Measurements from ENCODE around the gene DCANP1.

The DCANP1 gene

GRCh38 chr5:135480511-135480910 lies 33.4 kb upstream of the DCANP1 start:
- DNase-seq (ENCODE audit: low read depth in 2 of 2): no peak

- DNase-seq (ENCODE audit: low read depth in 2 of 2): no peak
Measured at GRCh38 chr5:135478938-135479337, 31.8 kb upstream of the DCANP1 start.

- no peak for DNase-seq (ENCODE audit: low read depth in 2 of 2)
Measured at GRCh38 chr5:135477613-135478066, 30.5 kb upstream of the DCANP1 start.

- no peak for DNase-seq (ENCODE audit: low read depth in 2 of 2)
Measured at GRCh38 chr5:135476615-135477581, 29.8 kb upstream of the DCANP1 start.

GRCh38 chr5:135473956-135474670 lies 27.0 kb upstream of the DCANP1 start:
- no peak for DNase-seq (ENCODE audit: low read depth in 2 of 2)

GRCh38 chr5:135472141-135472540 lies 25.0 kb upstream of the DCANP1 start:
- DNase-seq (ENCODE audit: low read depth in 2 of 2): no peak

- no peak for DNase-seq (ENCODE audit: low read depth in 2 of 2)
Measured at GRCh38 chr5:135471726-135472125, 24.6 kb upstream of the DCANP1 start.

- DNase-seq (ENCODE audit: low read depth in 2 of 2): no peak
Measured at GRCh38 chr5:135469911-135470310, 22.8 kb upstream of the DCANP1 start.

GRCh38 chr5:135468541-135468940 lies 21.4 kb upstream of the DCANP1 start:
- DNase-seq (ENCODE audit: low read depth in 2 of 2): no peak

- no peak for DNase-seq (ENCODE audit: low read depth in 2 of 2)
Measured at GRCh38 chr5:135467871-135468485, 20.8 kb upstream of the DCANP1 start.

- no peak for DNase-seq (ENCODE audit: low read depth in 2 of 2)
Measured at GRCh38 chr5:135467051-135467625, 20.0 kb upstream of the DCANP1 start.

- DNase-seq (ENCODE audit: low read depth in 2 of 2): peak; percentile 37 to 67
Measured at GRCh38 chr5:135466178-135467050, 19.3 kb upstream of the DCANP1 start.

- DNase-seq (ENCODE audit: low read depth in 2 of 2): no peak
Measured at GRCh38 chr5:135465391-135466122, 18.4 kb upstream of the DCANP1 start.

- peak; percentile 5 to 6 for DNase-seq (ENCODE audit: low read depth in 2 of 2)
Measured at GRCh38 chr5:135462304-135462703, 15.2 kb upstream of the DCANP1 start.

- no peak for DNase-seq (ENCODE audit: low read depth in 2 of 2)
Measured at GRCh38 chr5:135461481-135462151, 14.5 kb upstream of the DCANP1 start.

GRCh38 chr5:135460246-135461033 lies 13.3 kb upstream of the DCANP1 start:
- DNase-seq (ENCODE audit: low read depth in 2 of 2): no peak

- no peak for DNase-seq (ENCODE audit: low read depth in 2 of 2)
Measured at GRCh38 chr5:135458921-135459331, 11.8 kb upstream of the DCANP1 start.

GRCh38 chr5:135458356-135458755 lies 11.2 kb upstream of the DCANP1 start:
- no peak for DNase-seq (ENCODE audit: low read depth in 2 of 2)
